ENCODE results near the gene PRRC2A.

Gene PRRC2A

GRCh38 chr6:31620586-31621319 lies at the start of gene PRRC2A (continued):
- peak; percentile 19; the same call in 1 of the 2 replicates for TF ChIP-seq ZNF639 (tag by site-specific recombination; IDR thresholded peaks at IDR 0.05)
- TF ChIP-seq ZNF624 (tag by site-specific recombination; IDR thresholded peaks at IDR 0.05): no peak
- TF ChIP-seq GLIS2 (tag by site-specific recombination; IDR thresholded peaks at IDR 0.05): peak; percentile 94
- TF ChIP-seq ZNF274 (IDR thresholded peaks at IDR 0.05; ENCODE audit: low read length): no peak
- no peak for TF ChIP-seq ZNF274 (tag by site-specific recombination; IDR thresholded peaks at IDR 0.05; ENCODE audit: borderline replicate concordance)
- TF ChIP-seq ZNF580 (tag by site-specific recombination; IDR thresholded peaks at IDR 0.05): no peak; the same call in 1 of the 2 replicates
- TF ChIP-seq ZNF174 (tag by site-specific recombination; IDR thresholded peaks at IDR 0.05): no peak
- peak; percentile 78 for TF ChIP-seq PRDM4 (tag by site-specific recombination; IDR thresholded peaks at IDR 0.05)
- TF ChIP-seq SCRT2 (tag by site-specific recombination; IDR thresholded peaks at IDR 0.05): 0 out of 2 replicates have a peak, but pooled peaks have one; percentile 41
- no peak for TF ChIP-seq ZNF776 (tag by site-specific recombination; IDR thresholded peaks at IDR 0.05; ENCODE audit: borderline replicate concordance)
- no peak for TF ChIP-seq ZNF544 (tag by site-specific recombination; IDR thresholded peaks at IDR 0.05)
- TF ChIP-seq ZNF2 (tag by site-specific recombination; IDR thresholded peaks at IDR 0.05): peak; percentile 69; the same call in 1 of the 2 replicates
- peak; percentile 72; the same call in 1 of the 2 replicates for TF ChIP-seq ZBTB20 (tag by site-specific recombination; IDR thresholded peaks at IDR 0.05)
- peak; percentile 67; the same call in 1 of the 2 replicates for TF ChIP-seq KLF7 (tag by site-specific recombination; IDR thresholded peaks at IDR 0.05; ENCODE audit: borderline replicate concordance)
- no peak for TF ChIP-seq ZNF155 (tag by site-specific recombination; IDR thresholded peaks at IDR 0.05)
- no peak for TF ChIP-seq ZNF558 (tag by site-specific recombination; IDR thresholded peaks at IDR 0.05)
- TF ChIP-seq HOXC10 (CRISPR knock-in tag; IDR thresholded peaks at IDR 0.05): peak; percentile 25; the same call in 1 of the 2 replicates
- peak; percentile 83; the same call in 1 of the 2 replicates for TF ChIP-seq ZSCAN5A (tag by site-specific recombination; IDR thresholded peaks at IDR 0.05)
- peak; percentile 70 for TF ChIP-seq KLF9 (tag by site-specific recombination; IDR thresholded peaks at IDR 0.05; ENCODE audit: low read depth)
- no peak; the same call in 1 of the 2 replicates for TF ChIP-seq ZNF629 (tag by site-specific recombination; IDR thresholded peaks at IDR 0.05)
- TF ChIP-seq PRDM10 (tag by site-specific recombination; IDR thresholded peaks at IDR 0.05): no peak
- no peak for TF ChIP-seq ZNF837 (tag by site-specific recombination; IDR thresholded peaks at IDR 0.05)
- TF ChIP-seq ZNF398 (tag by site-specific recombination; IDR thresholded peaks at IDR 0.05): peak; percentile 89
- 0 out of 2 replicates have a peak, but pooled peaks have one; percentile 11 for TF ChIP-seq ZBTB6 (tag by site-specific recombination; IDR thresholded peaks at IDR 0.05)
